ELF-1 (cell line): ENCODE results near the gene CDCA4.
A peak's percentile ranks its signal among the peaks of the same experiment; 100 is the strongest.
"Not testable (repeated sequence)": the region's sequence is repeated elsewhere in the genome, so short reads cannot be mapped to it uniquely, and the experiment has no call there.

Source experiments
- DNase-seq: peaks from one replicate; pipeline ENCODE4 v3.0.0-alpha.2; 2016; ENCODE audit warnings: low read depth, low spot score

CDCA4 gene

DNA sequence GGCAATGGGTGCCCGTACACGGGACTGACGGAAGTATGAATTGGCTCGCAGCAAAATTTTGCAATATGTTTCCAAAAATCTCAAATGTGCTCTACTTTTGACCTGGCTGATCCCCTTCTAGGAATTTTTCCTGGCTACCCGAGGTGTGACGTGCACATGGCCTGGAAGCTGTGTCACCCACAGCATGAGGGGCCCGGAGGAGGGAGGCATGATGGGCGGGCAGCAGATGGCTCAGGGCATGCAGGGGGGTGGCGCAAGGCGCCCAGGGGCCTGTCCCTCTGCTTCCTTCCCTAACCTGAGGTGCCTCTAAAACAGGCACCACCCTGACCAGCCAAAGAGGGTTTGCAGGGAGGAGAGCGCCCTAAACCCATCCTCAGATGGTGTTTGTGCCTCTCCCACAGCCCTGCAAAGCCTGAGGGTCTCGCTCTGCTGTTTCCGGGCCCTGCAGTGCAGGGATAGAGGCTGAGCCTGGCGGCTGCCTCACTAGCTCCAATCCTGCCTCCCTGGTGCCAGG, 37.7 kb upstream of the CDCA4 start:
- DNase-seq, result no peak

DNA sequence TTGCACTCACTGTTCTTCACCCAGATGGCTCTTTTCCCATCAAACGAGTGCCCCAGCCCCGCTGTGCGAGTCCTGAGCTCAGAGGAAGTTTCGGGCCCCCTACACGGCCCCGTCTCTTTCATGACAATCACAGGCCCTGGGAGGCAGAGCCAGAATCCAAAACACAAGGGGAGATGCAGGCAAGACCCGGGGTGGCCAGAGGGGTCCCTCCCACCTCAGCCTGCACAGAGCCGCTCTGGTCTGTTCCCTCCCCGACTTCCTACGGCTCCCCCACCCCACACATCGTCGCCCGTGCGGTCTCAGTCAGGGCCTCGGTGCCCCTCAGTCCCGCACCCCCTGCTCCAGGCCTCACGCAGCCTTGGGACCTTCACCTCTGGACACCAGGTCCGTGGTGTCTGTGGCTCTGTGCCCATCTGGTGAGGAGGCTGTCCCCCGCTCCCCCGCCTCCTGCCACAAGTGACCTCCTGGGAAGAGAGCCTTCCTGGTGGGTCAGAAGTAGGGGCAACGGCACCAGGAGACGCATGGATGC, 35.5 kb upstream of the CDCA4 start:
- no peak for DNase-seq

DNA sequence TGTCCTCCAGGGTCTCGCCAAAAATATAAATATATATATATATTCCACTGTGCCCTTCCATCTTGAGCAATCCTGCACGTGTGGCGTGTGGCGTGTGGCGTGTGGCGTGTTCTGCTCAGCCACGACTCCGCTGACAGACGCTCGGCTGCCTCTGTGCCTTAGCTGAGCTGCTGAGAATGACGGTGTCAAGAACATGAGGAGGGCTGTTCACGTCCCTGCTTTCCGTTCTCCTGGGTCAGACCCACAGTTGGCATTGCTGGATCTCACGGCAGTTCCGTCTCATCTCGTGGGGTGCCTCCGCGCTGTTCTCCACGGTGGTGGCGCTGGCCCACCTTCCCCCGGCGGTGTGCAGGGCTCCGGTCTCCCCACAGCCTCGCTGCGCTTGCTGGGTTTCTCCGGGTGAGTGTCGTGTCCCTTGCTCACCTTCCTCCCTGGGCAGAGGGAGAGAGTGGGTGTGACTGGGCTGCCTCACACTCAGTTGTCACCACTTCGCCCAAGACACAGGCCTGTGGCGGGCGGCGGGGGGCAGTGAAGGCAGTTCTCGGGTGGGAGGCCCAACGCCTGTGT, 34.9 kb upstream of the CDCA4 start:
- DNase-seq, result no peak

DNA sequence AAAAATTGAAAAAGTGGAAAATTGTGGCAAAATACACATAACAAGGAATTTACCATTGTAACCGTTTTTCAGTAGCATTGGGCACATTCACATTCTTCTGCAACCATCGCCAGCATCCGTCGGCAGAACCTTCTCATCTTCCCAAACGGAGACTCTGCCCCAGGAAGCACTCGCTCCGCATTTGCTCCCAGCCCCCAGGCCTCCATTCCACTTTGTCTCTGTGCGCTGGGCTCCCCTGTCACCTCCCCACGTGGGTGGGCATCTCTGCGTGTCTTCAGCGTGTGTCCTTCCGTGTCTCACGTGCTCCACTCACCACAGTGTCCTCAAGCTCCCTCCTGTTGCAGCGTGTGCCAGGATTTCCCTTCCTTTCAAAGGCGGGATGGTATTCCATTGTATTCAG, 34.5 kb upstream of the CDCA4 start:
- no peak for DNase-seq

DNA sequence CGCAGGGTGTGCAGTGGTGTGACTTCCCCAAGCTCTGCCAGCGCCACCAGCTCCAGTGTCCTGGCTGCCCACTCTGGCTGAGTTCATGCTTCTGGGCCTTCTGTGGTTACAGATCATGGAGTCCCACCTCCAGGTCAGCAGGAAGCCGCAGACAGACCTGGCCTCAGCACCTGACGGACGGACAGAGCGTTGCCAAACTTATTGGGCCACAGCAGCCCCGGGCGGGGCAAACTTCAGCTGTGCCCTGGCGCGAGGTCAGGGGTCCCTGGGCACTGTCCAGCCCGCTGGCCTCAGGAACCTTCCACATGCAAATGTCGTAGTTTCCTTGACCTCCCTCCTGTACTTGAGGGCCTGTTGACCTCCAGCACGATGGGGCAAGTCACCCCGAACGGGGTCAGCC, 33.1 kb upstream of the CDCA4 start:
- DNase-seq, result no peak

DNA sequence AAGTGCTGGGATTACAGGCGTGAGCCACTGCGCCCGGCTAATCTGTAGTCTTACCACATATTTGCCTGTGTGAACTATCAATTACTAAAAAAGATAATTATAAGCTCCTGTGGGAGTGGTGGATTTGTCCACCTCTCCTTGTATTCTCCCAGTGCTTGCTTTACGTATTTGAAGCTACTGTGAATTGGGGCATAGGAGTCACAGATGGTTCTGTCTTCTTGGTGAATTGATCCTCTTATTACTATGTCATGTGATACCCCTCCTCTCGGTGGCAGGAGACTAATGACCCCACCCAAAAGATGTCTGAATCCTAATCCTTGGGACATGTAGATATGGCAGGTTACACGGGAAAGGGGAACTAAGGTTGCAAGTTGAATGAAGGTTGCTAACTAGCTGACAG, 32.5 kb upstream of the CDCA4 start:
- DNase-seq, result no peak

DNA sequence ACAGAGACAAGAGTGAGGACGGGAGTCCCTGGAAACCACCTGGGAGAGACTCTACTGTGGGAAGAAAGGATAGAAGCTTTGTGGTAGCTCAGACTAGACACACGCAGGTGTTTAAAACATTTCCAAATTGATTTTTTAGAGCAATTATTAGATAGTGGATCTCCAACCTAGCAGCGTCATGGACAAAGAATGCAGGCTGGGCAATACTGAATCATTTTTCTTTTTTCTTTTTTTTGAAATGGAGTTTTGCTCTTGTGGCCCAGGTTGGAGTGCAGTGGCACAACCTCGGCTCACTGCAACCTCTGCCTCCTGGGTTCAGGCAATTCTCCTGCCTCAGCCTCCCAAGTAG, 31.2 kb upstream of the CDCA4 start:
- DNase-seq, result no peak

DNA sequence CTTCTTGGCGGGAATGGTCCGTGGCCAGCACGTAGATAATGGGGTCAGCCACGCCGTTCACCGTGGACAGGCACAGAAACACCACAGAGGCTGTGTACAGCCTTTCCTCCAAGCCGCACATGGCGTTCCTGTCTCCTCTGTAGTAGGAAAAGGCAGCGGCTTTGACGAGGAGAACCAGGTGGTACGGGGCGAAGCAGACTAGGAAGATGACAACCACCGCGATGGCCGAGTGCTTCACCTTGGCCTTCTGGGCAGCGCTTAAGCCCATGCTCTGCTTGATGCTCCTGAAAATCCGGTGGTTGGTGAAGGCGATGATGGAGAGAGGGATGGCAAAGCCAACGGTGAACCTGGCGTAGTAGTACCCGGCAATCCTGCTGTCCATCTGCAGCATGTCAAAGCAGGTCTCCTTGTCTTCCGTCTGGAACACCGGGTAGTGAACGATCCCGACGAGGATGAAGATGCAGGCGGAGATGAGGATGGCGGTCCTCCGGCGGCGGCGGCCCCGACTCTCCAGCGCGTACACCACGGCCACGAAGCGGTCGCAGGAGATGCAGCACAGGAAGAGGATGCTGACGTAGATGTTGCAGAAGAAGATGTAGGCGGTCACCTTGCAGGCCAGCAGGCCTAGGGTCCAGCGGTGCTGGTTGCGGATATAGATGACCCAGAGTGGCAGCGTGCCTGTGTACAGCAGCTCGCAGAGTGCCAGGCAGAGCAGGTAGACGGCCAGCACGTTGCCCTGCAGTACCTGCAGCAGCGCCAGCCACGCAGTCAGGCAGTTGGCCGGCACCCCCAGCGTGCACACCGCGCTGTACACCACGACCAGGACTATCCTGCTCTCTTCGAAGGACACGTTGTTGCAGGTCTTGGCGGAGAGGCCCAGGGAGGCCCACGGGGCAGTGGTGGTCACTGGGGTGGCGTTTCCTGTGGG, 30.6 kb upstream of the CDCA4 start:
- DNase-seq, result no peak

DNA sequence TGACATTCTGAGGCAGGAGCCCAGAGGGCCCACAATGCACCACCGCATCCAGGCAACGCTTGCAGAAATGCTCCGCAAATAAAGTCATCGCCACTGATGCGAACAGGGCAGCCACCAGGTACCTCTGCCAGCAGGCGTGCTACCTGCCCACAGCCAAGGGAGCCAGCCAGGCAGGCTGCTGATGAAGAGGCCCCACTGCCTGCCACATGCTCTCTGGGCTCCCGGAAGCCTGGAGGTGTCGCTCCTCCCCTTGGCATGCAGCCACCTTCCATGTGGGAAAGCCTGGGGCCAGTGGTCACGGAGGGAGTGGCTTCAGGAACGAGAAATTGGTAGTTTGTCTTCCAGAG, 29.6 kb upstream of the CDCA4 start:
- DNase-seq, result no peak

DNA sequence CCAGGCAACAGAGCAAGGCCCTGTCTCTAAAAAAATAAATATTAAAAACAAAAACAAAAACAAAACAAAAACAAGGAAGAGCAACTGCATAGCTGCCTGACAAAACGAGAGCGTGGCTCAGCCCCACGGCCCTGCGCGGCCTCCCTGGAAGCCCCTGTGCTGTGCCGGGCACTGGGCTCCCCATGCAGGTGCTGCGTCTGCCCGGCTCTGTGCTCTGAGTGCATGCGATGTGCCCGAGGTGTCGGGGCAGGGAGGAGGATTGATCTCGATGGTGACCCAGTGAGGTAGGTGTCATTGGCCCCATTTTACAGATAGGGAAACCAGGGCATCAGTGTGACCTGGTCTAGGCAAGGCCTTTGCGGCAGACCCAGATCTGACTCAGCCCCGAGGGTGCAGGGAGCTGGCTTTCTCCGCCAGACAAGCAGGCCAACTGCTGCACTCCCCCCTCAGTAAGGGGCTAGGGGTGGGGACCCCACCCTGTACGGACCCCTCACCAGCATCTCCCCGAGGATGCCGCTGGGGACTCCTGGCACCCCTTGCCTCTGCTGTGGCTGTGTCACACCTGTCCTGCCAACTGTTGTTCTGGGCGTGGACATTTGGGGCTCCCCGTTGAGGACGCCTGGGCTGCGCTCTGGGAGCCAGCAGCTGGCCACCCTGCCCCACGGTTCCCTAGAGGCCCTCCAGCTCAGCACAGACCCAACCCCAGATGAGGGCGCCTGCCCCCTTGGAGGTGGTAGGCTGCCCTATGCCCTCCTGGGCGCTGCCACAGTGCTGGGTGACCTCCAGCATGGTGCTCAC, 29.1 kb upstream of the CDCA4 start:
- DNase-seq, result no peak

DNA sequence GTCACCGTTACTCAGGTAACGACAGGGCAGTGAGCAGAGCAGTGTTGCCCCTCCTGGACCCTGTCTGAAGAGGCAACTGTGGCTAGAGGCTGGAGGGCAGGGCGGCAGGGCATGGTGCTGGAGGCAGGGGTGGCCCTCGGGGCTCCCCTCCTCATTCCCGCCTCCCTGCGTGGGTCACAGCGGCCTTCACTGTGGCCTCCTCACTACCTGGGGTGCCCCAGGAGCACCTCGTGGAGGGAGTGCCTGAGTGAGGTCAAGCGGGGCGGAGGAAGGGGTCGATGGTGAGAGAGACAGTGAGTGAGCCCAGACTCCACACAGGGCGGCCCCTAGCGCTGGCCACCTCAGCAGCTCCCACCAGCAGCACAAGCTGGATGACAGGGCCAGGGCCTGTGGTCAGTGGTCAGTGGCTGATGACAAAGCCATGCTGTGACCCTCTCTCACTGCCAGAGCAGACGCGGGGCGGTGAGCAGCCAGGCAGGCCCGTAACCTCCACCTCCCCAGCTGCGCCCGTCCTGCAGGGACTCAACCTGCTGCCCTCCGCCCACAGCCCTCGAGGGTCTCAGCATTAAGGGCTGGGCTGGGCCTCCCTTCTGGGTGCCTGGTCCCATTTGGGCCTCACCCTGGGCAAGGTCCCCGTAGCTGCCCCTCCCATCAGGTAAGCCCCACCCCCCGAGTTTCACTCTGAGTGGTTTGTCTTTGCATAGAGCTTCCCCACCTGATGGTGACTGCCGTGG, 26.6 kb upstream of the CDCA4 start:
- no peak for DNase-seq

DNA sequence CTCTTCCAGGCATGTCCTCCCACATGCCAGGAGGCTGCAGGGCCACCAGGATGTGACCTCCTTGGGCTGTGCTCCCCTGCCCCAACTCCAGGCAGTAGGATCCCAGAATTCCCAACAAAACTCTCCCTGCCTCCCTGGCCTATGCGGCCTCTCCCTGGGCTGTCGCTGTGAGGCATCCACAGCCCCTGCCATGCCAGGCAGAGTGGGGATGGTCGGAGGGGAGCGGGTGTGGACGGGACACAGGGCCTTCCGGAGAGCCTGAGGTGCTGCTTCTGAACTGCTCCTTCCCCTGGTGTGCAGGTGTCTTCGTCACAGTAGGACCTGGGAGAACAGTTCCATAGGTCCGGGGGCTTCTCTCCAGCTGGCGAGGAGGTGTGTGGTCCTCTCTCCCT, 26.0 kb upstream of the CDCA4 start:
- no peak for DNase-seq

DNA sequence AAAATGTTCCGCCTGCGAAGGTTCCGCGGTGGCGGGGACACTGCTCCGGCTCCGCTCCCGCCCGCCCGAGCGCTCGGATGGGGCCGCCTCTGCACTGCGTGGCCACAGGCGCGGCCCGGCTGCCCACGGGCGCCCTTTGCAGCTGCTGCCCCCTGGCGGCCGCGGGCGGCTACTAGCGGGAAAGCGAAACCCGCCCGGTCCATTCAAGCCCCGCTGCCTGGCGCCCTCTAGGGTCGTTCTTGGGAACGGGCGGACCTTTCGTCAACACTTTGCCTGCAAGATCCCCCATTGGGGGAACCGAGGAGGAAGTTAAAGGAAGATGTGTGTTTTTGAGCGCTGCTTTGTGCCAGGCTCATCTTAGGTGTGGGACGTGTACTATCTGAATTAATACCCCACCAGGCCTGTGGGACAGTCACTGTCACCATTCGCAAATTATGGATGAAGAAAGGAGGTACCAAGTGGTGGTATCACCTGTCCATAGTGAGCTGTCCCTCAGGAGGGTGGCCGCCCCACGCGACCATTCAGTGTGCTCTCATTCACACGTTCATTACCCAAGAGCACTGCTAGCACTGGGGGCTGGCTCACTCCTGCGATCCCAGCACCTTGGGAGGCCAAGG, 24.9 kb upstream of the CDCA4 start:
- peak; percentile 95 for DNase-seq

DNA sequence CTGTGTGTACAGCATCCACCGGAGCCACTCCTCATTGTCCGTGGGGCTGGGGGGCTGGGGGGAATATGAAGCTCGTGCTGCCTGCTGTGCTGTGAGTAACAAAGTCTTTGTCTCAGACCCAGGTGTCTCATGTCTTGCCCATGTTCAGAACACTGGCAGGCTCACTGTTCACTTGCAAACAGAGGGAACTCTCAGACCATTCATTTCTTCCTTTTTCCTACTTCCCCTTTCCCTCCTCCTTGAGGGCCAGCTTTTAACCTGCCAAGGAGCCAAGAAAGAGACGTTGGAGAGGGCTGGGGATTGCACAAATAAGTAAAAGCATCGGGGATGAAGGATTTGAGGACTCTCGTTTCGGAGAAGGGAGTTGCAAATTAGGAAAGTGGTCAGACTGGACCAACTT, 22.8 kb upstream of the CDCA4 start:
- DNase-seq, result no peak

DNA sequence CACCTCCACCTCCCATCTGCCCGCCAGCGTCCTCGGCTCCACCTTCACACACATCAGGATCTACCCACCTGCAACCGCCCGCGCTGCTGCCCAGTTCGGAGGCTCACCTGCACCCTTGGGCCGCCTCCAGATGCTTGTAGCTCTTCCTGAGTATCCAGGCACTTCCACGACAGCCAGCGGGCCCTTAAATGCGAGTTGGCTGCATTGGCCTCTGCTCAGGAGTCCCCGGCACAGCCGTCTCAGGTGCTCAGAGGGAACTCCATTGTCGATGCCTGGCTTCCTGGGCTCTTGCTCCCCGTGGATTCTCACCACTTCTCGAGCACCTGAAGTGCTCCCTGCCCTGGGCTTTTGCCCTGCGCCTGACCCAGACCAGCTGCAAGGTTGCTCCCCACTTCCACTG, 21.9 kb upstream of the CDCA4 start:
- DNase-seq, result no peak

DNA sequence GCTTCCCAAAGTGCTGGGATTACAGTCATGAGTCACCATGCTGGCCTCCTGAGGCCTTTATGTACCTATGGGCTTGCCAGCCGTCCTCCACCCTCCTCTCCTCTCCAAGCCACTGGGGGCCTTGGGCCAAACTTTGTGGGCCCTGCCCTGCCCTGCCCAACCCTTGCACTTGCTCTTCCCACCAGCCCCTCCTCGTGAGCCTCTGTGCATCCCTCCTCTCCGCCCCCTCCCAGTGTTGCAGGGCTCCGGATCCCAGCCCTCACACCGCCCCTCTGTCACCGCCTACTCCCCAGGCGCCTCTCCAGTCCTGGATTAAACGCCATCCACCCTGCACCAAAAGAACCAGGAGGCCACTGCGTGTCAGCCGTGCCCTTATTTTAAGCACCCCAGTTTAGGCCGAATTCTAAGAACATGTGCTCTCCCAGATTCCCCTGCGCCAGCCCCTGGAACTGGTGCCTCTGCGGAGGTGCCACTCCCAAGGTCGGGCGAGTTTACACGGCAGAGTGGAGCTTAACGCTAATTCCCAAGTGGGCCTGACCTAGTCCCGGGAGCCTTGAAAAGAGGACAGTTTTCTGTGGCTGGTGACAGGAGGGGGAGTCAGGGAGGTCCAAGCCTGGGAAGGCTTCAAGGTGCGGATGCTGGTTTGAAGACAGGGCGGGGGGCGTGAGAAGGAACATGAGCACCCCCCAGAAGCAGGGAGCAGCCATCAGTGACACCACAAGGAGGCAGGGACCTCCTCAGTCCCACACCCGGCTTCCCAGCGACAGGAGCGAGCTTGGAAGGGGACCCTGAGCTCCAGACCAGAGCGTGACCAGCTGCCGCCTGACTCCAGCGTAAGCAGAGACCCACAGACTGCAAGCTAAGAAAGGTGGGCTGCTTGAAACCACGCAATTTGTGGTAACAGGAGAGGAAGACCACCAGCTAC, 21.2 kb upstream of the CDCA4 start:
- DNase-seq, result no peak

DNA sequence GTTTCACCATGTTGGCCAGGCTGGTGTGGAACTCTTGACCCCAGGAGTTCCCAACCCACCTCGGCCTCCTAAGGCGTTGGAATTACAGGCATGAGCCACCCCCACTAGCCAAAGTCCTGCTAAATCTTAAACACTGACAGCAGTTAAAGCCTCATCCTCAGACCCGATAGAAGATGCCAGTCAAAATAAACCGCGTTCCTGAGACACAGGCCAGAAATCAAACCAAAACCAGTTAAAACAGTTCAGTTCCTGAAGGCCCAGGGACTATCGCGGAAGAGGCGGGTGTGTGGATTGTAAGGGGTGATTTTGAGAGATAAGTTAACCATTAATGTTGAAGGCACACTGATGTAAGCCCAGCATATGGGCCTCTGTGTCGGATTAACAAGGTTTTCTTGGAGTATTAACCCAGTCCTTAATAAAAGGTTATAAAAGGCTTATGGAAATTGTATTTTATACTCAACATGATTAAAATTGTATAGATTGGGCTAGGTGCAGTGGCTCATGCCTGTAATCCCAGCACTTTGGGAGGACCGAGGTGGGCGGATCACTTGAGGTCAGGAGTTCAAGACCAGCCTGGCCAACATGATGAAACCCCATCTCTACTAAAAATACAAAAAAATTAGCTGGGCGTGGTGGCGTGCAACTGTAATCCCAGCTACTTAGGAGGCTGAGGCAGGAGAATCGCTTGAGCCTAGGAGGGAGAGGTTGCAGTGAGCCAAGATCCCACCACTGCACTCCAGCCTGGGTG, 18.7 kb upstream of the CDCA4 start:
- DNase-seq, result peak; percentile 57

DNA sequence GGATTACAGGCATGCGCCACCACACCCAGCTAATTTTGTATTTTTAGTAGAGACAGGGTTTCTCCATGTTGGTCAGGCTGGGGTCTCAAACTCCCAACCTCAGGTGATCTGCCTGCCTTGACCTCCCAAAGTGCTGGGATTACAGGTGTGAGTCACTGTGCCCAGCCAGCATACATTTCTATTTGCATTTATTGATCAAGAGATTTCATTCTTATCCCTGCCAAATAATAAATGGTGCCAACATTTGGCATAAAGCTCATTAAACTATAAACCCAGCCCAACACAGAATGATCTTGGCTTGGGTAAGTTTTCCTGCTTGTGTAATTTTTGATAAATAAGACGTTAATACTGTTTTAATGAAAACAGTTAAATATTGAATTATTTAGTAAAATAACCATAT, 14.7 kb upstream of the CDCA4 start:
- DNase-seq, result not testable (repeated sequence)

DNA sequence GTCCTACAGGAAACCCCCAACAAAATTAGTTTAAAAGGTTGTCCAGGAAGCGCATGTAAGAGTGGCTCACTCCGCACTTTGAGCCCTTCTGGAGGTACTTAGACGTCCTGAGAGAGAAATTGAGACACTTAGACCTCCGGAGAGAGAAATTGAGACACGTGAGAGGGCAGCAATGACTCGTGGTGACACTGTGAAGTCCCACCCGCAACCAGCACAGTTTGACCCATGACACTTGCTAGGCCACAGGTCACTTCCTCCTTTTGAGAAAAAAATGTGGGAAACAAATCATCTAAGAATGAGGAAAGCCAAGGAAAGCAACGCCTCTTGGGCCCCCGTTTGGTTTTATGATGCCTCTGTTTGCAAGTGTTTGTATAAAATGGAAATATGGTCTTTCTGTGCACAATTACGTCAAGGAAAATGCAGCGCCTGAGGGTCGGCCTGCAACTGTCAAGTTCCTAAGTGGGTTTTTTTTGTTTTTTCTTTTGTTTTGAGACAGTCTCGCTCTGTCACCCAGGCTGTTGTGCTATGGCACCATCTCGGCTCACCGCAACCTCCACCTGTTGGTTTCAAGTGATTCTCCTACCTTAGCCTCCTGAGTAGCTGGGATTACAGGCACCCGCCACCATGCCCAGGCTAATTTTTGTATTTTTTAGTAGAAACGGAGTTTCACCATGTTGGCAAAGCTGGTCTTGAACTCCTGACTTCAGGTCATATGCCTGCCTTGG, 13.6 kb upstream of the CDCA4 start:
- DNase-seq, result no peak
